Activated CD4-positive, alpha-beta T cell treated with anti-CD3 and anti-CD28 coated beads, Interleukin-2, amount 50 U/mL, for 1 hour (primary cell): ENCODE results near the gene EP400.
"Not testable (repeated sequence)": the region's sequence is repeated elsewhere in the genome, so short reads cannot be mapped to it uniquely, and the experiment has no call there.

Source experiments
- DNase-seq: peaks from one replicate; pipeline ENCODE4 v3.0.0-alpha.2; 2020

EP400 gene

DNA sequence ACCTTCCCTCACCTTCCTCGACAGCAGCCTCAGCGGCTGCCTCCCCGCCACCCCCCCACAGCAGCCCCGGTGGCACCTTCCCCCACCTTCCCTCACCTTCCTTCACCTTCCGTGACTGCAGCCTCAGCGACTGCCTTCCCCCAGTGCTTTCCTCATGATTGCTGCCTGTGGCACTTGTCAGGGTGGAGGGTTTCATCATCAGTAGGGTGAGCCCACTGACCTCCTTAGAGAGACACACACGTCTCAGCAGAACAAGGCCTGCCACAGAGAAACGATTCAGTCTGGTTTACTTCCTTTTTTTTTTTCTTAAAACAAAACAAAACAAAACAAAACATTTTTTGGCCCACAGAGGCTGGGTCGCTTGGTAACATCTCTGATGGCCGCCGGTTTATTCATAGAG, 75.0 kb downstream of the EP400 start:
- DNase-seq: no peak

DNA sequence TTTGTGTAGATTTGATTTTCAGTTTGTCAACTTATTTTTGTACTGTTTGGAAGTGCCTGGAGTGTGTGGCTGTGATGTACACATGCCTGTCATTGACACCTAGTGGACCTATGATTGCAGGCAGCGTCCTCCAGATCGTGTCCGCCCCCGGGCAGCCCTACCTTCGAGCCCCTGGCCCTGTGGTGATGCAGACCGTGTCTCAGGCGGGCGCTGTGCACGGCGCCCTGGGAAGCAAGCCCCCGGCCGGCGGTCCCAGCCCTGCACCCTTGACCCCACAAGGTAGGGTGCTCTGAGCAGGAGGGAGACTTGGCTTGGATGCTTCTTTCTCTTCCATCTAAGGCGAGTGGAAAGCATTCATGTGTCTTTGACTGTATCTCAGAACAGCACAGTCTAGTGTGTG, 75.8 kb downstream of the EP400 start:
- no peak for DNase-seq

DNA sequence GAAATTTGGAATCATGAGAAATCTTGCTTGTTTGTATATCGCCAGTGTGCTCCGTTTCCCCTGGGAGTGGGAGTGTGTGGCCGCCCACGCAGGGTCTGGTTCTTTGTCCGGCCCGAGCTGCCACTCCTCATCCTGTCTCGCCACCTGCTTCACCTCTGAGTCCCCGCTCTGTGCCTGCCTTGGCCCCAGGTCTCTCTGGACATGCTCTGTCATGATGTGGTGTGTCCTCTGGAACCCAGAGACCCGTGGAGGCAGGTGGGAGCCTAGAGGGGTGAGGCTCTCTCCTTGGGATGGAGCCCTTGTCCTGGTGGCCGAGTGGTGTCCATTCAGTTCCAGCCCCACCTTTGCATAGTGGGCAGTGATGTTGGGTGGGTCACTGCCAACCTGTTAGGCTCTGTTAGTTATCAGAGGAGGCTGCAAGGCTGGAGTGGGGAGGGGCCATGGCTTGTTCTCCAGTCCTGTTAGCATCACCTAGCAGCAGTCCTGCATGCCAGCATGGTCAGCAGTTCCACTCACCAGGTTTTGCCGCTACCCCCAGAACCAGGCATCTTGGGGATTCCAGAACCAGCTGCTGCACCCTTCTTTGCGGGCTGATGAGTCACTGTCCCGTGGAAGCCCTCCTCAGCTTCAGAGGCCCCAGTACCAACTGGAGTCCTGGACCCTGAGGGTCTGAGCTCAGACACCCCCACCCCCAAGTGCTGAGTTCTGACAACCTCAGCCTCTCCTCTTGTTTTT, 76.5 kb downstream of the EP400 start:
- DNase-seq: no peak

DNA sequence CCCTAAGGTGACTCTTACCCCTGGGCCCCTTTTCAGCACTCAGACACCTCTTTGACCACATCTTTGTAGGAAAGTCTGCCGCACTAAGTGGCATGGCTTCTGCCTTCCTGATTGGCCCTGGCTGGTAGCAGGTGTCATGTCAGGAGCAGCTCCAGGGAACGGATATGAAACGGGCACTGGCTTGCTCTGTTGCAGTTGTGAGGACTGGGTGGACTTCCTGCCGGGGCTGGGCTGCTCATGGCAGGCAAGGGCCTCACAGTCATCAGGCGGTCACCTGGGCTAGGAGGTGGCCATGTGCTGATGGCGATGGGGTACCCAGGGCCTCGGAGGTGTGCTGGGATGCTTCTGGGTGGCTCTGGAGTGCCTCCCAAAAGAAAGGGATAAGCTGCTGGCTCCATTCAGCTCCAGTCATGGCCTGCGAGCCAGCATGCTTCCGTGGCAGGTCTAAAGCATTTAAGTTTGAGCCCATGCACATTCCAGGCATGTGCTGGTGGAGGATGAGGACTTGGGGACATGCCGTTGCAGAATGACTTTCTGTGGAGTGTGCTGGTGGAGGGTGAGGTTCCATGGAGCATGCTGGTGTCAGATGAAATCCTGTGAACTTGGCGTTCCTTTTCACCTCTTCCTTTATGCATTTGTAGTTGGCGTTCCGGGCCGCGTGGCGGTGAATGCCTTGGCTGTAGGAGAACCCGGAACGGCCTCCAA, 77.2 kb downstream of the EP400 start:
- no peak for DNase-seq

DNA sequence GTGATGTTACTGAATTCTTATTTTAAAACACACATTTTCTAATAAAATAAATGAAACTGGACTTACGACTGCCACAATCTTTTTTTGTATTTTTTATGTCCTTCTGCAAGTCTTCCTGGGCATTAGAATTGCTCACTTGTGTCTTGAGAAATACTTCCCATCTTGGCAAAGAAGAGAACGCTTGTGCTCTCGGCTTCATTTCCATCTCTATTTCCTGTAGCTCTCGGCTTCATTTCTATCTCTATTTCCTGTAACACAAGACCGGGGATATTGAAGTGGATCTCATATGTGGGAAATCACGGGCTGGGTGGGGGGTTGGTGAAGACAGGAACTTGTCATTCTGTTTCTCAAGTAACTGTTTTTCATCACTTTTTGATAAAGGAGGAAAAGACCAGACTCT, 77.9 kb downstream of the EP400 start:
- no peak for DNase-seq

DNA sequence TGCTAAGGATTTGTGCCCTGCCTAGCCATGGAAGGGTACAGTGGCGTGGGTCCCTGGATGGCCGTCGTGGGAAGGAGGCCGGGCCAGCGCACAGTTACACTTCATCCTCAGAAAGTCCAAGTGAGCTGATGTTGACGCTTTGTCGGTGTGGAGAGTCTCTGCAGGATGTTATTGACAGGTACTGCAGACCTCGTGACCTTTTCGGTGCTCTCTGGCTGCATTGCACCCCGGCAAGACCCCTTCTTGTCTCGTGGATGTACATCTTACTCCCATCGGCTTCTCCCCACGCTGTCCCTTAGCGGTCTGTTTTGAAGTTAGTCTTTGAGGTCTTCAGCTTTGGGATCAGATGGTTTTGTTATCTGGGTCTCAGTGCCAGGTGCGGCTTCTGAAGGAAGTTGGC, 78.4 kb downstream of the EP400 start:
- no peak for DNase-seq

DNA sequence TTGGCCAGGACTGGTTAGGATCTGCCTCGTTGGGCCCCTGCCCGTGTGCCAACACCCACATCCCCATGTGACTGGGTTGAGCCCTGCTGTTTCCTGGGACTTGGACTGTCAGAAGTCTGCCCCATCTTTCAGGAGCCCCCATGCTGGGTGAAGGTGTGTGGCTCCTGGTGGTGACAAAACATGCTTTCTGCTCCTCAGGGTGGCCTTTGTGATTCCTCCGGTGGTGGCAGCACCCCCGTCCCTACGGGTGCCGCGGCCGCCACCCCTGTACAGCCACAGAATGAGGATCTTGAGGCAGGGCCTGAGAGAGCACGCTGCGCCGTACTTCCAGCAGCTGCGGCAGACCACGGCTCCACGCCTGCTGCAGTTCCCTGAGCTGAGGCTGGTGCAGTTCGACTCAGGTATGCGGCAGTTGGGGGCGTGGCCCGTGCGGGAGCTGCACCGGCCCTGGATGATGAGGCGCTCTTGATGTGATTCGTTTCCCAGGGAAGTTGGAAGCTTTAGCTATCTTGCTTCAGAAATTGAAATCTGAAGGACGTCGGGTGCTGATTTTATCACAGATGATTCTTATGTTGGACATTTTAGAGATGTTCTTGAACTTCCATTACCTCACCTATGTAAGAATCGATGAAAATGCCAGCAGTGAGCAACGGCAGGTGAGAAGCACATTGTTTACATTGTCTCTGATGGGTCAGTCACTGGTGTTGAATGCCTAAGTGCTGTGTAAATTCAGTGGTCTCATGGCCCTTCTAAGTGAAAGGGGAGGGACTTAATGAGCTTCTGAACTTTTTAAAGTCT, 80.0 kb downstream of the EP400 start:
- no peak for DNase-seq

DNA sequence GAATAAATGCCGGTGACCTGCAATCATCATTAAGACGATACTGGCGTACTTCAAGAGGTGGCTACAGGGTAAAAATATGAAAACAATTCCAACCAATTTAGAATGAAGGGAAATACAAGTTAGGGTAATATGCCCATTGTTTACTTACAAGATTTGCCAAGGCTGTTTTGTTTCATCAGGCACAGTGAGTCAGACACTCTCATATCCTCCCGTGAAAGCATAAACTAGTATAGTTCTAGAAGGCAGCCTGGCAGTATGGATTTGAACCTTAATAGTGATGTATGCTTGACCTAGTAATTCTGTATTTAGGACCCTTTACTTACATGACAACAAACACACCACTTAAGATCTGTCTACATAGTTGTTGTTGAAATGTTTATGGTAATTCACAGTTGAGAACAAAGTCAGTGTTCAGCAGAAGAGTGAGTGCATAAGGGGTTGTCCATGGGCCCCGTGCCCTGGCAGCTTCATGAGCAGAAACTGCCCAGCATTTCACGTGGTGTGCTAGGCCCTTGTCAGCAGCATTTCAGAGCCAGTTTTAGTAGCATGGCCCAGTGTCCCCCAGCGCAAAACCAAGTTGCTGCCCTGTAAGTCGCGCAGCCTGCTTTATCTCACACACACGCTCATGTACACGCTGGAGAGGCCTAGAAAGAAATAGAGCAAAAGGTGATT, 80.8 kb downstream of the EP400 start:
- DNase-seq: no peak

DNA sequence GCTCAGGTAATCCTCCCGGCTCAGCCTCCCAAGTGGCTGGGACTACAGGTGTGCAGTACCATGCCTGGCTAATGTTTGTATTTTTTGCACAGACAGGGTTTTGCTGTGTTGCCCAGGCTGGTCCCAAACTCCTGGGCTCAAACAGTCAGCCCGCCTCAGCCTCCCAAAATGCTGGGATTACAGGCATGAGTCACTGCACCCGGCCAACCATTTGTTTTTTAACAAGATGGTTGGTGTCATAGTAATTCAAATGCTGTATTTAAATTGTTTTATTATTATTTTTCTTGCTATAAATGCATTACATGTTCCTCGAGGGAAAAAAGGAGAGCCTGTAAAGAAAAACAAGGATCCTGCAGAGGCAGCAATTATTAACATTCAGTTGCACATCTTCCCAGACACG, 83.9 kb downstream of the EP400 start:
- no peak for DNase-seq

DNA sequence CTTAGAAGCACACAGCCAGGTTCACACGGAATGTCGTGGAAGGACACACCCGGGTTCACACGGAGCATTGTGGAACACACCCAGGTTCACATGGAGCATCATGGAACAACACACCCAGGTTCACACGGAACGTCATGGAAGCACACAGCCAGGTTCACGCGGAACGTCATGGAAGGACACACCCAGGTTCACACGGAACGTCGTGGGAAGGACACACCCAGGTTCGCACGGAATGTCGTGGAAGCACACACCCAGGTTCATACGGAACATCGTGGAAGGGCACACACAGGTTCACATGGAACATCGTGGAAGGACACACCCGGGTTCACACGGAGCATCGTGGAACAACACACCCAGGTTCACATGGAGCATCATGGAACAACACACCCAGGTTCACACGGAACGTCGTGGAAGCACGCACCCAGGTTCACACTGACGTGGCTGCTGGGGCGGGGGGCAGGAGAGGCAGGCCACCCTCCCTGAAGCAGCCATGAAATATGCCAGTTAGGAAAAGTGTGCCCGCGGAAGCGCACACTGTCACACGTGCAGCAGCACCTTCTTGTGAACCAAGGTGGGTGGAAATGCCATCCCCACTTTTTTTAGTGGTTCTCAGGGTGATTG, 86.4 kb downstream of the EP400 start:
- DNase-seq: no peak

DNA sequence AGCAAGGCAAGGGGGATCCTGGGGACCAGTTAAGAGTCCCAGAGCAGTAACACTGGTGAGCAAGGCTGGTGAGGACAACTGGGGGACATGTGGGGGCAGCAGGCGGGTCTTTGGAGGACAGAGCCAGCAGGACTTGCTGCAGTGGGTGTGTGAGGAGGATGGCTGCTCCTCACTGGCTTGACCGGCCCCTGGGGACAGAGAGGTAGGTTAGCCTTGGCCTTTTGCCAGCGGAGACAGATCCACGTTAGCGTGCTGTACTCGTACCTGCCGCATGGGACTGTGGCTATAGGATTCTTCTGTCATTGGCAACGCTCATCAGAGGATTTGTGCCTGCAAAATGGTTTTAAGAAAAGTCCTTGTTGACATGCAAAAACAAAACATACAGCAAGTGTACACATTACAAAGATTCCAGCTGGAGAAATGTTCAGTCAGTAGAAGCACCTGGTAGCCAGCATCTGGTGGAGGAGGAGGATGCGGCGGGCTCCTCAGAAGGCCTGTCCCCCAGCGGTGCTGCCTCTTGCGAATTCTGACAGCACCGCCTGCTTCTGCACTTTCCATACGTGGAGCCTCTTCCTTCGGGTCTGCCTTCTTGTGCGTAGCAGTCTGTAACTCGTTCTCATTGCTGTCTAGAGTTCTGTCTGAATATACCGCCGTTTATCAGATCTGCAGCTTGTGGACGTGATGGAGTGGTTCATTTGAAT, 91.3 kb downstream of the EP400 start:
- DNase-seq: no peak

DNA sequence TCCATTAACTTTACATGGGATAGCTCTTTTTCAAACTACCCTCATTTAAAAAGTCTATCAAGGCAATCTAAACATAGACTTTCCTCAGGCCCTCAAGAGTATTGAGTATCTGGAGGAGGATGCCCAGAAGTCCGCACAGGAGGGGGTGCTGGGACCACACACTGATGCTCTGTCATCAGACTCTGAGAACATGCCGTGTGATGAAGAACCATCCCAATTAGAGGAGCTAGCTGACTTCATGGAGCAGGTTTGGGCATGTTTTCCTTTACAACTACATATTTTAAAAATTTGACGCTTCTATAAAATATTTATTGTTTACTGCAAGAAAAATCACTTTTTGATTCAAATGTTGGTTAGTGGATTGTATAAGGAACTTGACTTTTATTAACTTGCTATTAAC, 93.5 kb downstream of the EP400 start:
- no peak for DNase-seq

DNA sequence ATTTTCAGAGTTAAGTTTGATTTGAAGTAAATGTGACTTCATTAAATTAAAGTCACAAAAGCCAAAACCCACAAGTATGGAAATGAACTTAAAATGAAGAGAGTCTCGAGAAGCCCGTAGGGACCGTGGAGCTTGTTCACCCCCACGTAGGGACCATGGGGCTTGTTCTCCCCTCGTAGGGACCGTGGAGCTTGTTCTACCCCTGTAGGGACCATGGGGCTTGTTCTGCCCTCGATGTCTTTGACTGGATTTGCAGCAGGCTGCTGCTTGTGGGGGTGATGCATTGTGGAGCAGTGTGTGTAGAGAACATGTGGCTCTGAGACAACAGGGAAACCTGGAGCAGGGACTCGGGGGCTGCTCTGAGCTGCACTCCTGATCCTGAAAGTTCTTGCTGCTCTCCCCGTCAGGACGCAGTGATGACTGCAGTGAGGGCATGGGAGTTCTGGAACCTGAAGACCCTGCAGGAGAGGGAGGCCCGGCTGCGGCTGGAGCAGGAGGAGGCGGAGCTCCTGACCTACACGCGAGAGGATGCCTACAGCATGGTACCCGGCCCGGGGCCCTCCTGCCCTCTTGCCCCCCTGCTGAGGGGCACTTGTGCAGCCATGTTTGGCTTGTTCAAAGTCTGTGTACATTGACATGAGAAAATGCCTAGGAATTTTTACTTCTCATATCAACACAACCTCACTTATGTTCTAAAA, 94.2 kb downstream of the EP400 start:
- DNase-seq: no peak

DNA sequence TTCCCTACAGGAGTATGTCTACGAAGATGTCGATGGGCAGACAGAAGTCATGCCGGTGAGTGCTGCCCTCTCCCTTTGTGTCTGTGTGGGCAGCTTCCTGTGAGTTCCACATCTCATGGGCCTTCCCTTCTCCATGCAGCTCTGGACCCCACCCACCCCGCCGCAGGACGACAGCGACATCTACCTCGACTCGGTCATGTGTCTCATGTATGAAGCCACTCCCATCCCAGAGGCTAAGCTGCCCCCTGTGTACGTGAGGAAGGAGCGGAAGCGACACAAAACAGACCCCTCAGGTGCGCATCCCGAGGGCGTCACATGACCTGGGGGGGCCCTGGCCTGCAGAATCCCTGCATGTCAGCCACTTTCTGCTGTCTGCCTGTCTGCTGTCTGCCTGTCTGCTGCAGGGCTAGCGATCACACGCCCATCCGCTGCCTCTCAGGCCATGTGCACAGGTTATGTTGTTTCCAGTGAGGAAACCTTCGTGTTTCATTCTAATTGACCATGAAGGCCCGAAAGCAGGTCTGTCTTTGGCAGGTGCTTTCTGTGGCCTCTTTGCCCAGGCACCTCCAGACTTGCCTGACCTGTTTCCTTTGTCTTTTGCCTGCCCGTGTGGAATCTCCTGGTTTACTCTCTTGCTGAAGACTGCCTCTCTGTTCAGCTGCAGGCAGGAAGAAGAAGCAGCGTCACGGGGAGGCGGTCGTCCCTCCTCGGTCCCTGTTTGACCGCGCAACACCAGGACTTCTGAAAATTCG, 95.1 kb downstream of the EP400 start:
- no peak for DNase-seq

DNA sequence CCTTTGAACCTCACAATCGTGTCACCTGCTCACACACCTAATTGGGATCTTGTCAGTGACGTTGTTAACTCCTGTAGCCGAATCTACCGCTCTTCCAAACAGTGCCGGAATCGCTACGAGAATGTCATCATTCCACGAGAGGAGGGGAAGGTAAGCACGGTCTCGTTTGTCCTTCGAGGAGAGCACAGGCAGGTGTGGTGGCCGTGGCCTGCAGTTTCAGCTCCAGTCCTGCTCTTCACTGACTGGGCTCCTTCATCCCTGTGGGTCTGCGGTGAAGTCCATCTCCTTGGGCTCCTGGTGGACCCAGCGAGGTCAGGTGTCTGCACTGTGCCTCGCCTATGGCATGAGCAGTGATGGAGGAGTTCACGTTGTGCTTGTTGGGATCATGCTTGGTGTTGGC, 96.0 kb downstream of the EP400 start:
- DNase-seq: no peak

DNA sequence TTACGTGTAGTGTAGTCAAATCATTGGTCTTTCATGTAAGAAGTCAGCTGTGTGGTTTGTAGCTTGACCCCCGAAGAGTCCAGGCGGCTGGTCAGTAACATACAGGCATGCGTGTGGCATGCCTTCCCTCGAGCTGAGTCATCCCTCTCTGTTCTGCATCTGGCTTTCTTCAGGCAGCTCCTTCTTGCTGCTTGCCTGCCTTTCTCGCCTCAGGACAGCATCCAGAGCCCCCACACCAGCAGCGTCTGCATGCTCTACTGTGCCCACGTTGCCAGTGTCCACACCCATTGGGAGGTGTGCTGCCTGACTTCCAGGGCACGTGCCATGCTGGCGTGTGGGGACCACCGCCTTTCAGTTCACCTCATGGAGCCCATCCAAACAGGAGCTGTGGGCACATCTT, 96.8 kb downstream of the EP400 start:
- DNase-seq: no peak

DNA sequence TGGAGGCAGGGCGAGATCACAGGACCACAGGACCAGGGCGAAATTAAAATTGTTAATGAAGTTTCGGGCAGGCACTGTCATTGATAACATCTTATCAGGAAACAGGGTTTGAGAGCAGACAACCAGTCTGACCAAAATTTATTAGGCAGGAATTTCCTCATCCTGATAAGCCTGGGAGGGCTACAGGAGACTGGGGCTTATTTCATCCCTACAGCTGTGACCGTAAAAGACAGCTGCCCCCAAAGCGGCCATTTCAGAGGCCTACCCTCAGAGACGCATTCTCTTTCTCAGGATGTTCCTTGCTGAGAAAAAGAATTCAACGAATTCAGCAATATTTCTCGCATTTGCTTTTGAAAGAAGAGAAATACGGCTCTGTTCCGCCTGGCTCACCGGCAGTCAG, 97.9 kb downstream of the EP400 start:
- DNase-seq: not testable (repeated sequence)

DNA sequence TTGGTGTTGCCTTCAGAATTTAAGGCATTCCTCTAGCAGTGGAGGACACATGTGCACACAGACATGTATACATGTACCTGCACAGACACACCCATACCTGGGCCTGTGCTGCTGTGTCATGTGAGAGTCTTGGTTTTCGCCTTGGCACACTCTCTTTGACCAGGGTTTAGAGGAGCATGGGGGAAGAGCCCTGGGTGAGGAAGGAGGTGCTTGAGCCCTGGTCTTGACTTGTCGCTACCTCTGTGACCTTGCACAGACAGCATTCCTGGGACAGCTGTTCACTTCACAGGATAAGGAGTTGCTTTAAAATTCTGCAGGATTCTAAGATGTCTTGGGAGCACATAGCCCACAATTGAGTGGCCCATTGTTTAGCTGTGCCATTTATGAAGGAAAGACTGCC, 99.7 kb downstream of the EP400 start:
- no peak for DNase-seq

DNA sequence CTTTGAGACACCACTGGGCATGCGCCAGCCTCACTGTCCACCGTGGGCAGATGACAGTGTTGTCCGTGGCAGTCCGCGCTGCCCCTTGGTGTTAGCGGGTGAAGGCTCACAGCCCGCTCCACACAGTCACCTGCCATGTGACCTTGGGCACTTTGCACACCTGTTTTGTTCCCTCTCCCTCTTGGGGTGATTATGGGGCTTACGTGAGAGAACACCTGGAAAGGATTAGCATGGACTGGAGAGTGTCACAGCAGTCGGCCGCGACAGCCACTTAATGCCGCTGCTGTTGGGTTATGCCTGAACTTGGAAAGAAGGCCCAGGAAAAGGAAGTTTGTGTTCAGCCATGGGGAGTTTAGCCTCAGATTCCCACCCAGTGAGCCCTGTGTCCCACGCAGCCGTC, 100.1 kb downstream of the EP400 start:
- no peak for DNase-seq

DNA sequence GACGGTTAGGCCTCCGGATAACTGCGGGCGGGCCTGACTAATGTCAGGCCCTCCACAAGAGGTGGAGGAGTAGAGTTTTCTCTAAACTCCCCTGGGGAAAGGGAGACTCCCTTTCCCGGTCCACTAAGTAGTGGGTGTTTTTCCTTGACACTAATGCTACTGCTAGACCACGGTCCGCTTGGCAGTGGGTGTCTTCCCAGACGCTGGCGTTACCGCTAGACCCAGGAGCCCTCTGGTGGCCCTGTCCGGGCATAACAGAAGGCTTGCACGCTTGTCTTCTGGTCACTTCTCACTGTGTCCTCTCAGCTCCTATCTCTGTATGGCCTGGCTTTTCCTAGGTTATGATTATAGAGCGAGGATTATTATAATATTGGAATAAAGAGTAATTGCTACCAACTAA, 102.0 kb downstream of the EP400 start:
- DNase-seq: not testable (repeated sequence)
